Endothelial cell of umbilical vein (primary cell): ENCODE data around the gene HNRNPU.

Experiments used
- EZH2 ChIP-seq: IDR thresholded peaks from 2 replicates; pipeline ENCODE4 v1.6.1; 2012; ENCODE audit warnings: borderline replicate concordance, low read depth, mild to moderate bottlenecking, moderate library complexity, low read length, inconsistent platforms; ENCODE audit not compliant: severe bottlenecking
- FOS ChIP-seq: IDR thresholded peaks from 2 replicates; pipeline ENCODE4 v1.6.1; 2011; ENCODE audit warnings: mild to moderate bottlenecking, low read length, moderate library complexity, borderline replicate concordance; ENCODE audit not compliant: insufficient read depth
- MAX ChIP-seq: IDR thresholded peaks from 2 replicates; pipeline ENCODE4 v1.6.1; 2011; ENCODE audit not compliant: insufficient read depth, insufficient read length
- POLR2A ChIP-seq: IDR thresholded peaks from 2 replicates; pipeline ENCODE4 v1.6.1; 2012; ENCODE audit warnings: low read depth, mild to moderate bottlenecking, control low read depth, low read length
- POLR2AphosphoS5 ChIP-seq: IDR thresholded peaks from 2 replicates; pipeline ENCODE4 v1.6.1; 2012; ENCODE audit warnings: low read depth, mild to moderate bottlenecking, control low read depth, low read length, moderate library complexity; ENCODE audit not compliant: insufficient read depth
- TF ChIP-seq, protein P1 (sequence below), 2 donors: IDR thresholded peaks; 1 replicate in 1 of 2; 2 replicates in 1 of 2; pipeline ENCODE4 v1.5.1; 2011; ENCODE audit warnings: low read length in 2 of 2, mild to moderate bottlenecking in 2 of 2, moderate library complexity in 2 of 2, control low read depth in 1 of 2, inconsistent platforms in 1 of 2, low read depth in 1 of 2; ENCODE audit not compliant: insufficient read depth in 1 of 2; ENCODE audit errors: extremely low read depth in 1 of 2

DNA sequence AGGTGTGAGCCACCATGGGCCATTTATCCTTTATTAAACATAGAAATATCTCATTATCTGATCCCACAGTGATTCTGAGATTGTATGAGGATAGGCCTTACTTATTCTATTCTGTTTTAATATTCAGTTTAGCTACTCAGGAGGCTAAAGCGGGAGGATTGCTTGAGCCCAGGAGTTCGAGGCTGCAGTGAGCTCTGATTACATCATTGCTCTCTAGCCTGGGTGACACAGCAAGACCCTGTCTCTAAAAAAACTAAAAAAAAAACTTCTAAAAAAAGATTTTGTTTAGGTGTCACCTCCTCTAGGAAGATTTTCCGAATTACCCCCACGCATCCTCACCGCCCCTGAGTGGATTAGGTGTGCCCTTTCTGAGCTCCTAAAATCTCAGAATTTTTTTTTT, 14.3 kb upstream of the HNRNPU start:
- TF ChIP-seq, protein P1, sequence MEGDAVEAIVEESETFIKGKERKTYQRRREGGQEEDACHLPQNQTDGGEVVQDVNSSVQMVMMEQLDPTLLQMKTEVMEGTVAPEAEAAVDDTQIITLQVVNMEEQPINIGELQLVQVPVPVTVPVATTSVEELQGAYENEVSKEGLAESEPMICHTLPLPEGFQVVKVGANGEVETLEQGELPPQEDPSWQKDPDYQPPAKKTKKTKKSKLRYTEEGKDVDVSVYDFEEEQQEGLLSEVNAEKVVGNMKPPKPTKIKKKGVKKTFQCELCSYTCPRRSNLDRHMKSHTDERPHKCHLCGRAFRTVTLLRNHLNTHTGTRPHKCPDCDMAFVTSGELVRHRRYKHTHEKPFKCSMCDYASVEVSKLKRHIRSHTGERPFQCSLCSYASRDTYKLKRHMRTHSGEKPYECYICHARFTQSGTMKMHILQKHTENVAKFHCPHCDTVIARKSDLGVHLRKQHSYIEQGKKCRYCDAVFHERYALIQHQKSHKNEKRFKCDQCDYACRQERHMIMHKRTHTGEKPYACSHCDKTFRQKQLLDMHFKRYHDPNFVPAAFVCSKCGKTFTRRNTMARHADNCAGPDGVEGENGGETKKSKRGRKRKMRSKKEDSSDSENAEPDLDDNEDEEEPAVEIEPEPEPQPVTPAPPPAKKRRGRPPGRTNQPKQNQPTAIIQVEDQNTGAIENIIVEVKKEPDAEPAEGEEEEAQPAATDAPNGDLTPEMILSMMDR (IDR thresholded peaks at IDR 0.05; ENCODE audit: extremely low read depth in 1 of 2, insufficient read depth in 1 of 2, low read depth in 1 of 2, low read length in 2 of 2), result no peak
- TF ChIP-seq EZH2 (no peak), POLR2A (no peak), MAX (no peak), POLR2AphosphoS5 (no peak), FOS (no peak)
